IMR-90 (cell line): ENCODE measurements around the gene PSTK. TPM values are rescaled to one million over a fixed set of nuclear protein-coding genes. Genes with fewer than 3 reads are reported as not detected.

Experiments used
- ATAC-seq: fragments of 200-7000 bp; cut with Tn5 transposase; 2 replicates; pipeline ENCODE4 v1.9.1; 2020; ENCODE audit warnings: low read depth, mild to moderate bottlenecking, moderate library complexity
- BruUV-seq: library from RNA; stranded (reverse); fragments of 400-500 nt; replicated peaks from 2 replicates; lab custom pipeline; 2021; lab: Mats Ljungman, UMichigan
- CTCF ChIA-PET: fragments of 300-600 bp; formaldehyde crosslinking; extraction: SDS; loops from one replicate; lab custom pipeline; 2021; ENCODE audit warnings: antibody characterized with exemption; lab: Yijun Ruan, JAX
- POLR2A ChIA-PET: fragments of 300-600 bp; sonication (Branson Sonifier 250); formaldehyde crosslinking; loops from one replicate; lab custom pipeline; 2022; ENCODE audit warnings: antibody characterized with exemption; ENCODE audit not compliant: unreplicated experiment; lab: Charles Lee
- DNase-seq: peaks from one replicate; pipeline ENCODE4 v3.0.0; 2013
- H2AFZ ChIP-seq: replicated peaks from 2 replicates; pipeline ENCODE3; 2013; ENCODE audit warnings: low read length, mild to moderate bottlenecking; ENCODE audit not compliant: poor library complexity
- H2AK5ac ChIP-seq: 2 replicates; pipeline ENCODE4 v1.6.1; 2013; ENCODE audit warnings: low read depth, low read length, inconsistent platforms
- H2AK9ac ChIP-seq: replicated peaks from 2 replicates; pipeline ENCODE3; 2013; ENCODE audit warnings: mild to moderate bottlenecking, low read depth, low read length, moderate library complexity; ENCODE audit not compliant: poor library complexity
- H2BK120ac ChIP-seq: 2 replicates; pipeline ENCODE4 v1.6.1; 2013; ENCODE audit warnings: low read depth, low read length, inconsistent platforms
- H2BK15ac ChIP-seq: 3 replicates; pipeline ENCODE4 v1.6.1; 2013; ENCODE audit warnings: low read depth, low read length, inconsistent platforms
- H2BK20ac ChIP-seq: 2 replicates; pipeline ENCODE4 v1.6.1; 2013; ENCODE audit warnings: low read depth, mild to moderate bottlenecking, inconsistent platforms, low read length, moderate library complexity
- H2BK5ac ChIP-seq: 2 replicates; pipeline ENCODE4 v1.6.1; 2013; ENCODE audit warnings: mild to moderate bottlenecking, low read depth, low read length, inconsistent platforms; ENCODE audit not compliant: poor library complexity, severe bottlenecking
- H3K14ac ChIP-seq: replicated peaks from 2 replicates; pipeline ENCODE4 v1.6.1; 2013; ENCODE audit warnings: low read depth, low read length, inconsistent platforms
- H3K18ac ChIP-seq: 2 replicates; pipeline ENCODE4 v1.6.1; 2013; ENCODE audit warnings: low read depth, low read length, control low read depth
- H3K23ac ChIP-seq: 2 replicates; pipeline ENCODE4 v1.6.1; 2013; ENCODE audit warnings: low read depth, low read length, inconsistent platforms
- H3K27ac ChIP-seq: 2 replicates; pipeline ENCODE4 v1.5.1; 2013; ENCODE audit warnings: mild to moderate bottlenecking, control low read depth, low read length; ENCODE audit not compliant: insufficient read depth
- H3K27me3 ChIP-seq: 2 replicates; pipeline ENCODE4 v1.6.1; 2013; ENCODE audit warnings: low read length; ENCODE audit not compliant: control insufficient read depth, insufficient read depth
- H3K36me3 ChIP-seq: 2 replicates; pipeline ENCODE4 v1.6.1; 2013; ENCODE audit warnings: low read length, mixed read lengths; ENCODE audit not compliant: control insufficient read depth, insufficient read depth
- H3K4ac ChIP-seq: 2 replicates; pipeline ENCODE4 v1.6.1; 2013; ENCODE audit warnings: low read depth, low read length, inconsistent platforms
- H3K4me1 ChIP-seq: 2 replicates; pipeline ENCODE4 v1.6.1; 2013; ENCODE audit warnings: low read length, mixed read lengths; ENCODE audit not compliant: control insufficient read depth, insufficient read depth
- H3K4me2 ChIP-seq: 2 replicates; pipeline ENCODE4 v1.6.1; 2013; ENCODE audit warnings: low read depth, mild to moderate bottlenecking, control low read depth, low read length, moderate library complexity
- H3K4me3 ChIP-seq: 2 replicates; pipeline ENCODE4 v1.5.1; 2013; ENCODE audit warnings: low read depth, mild to moderate bottlenecking, control low read depth, low read length, moderate library complexity; ENCODE audit not compliant: insufficient read depth
- H3K56ac ChIP-seq: 2 replicates; pipeline ENCODE4 v1.6.1; 2013; ENCODE audit warnings: low read length, inconsistent platforms; ENCODE audit not compliant: insufficient read depth; ENCODE audit errors: extremely low read depth
- H3K79me1 ChIP-seq, 2 experiments: 2 replicates each; pipeline ENCODE4 v1.6.1; 2013; ENCODE audit warnings: low read length in 2 of 2, inconsistent platforms in 1 of 2, low read depth in 1 of 2
- H3K9ac ChIP-seq: 2 replicates; pipeline ENCODE4 v1.6.1; 2013; ENCODE audit warnings: low read depth, low read length, control low read depth
- H3K9me1 ChIP-seq: 2 replicates; pipeline ENCODE4 v1.6.1; 2013; ENCODE audit warnings: low read length, inconsistent platforms; ENCODE audit not compliant: insufficient read depth
- H3K9me3 ChIP-seq: 2 replicates; pipeline ENCODE4 v1.6.1; 2013; ENCODE audit warnings: low read length; ENCODE audit not compliant: control insufficient read depth, insufficient read depth
- H4K20me1 ChIP-seq: 2 replicates; pipeline ENCODE4 v1.6.1; 2013; ENCODE audit warnings: low read length, inconsistent platforms; ENCODE audit not compliant: insufficient read depth
- H4K5ac ChIP-seq: 2 replicates; pipeline ENCODE4 v1.6.1; 2013; ENCODE audit warnings: mild to moderate bottlenecking, low read depth, low read length, control low read depth
- H4K8ac ChIP-seq, 2 experiments: 2 replicates each; pipeline ENCODE4 v1.6.1; 2013; ENCODE audit warnings: low read depth in 2 of 2, low read length in 2 of 2, control low read depth in 1 of 2, inconsistent platforms in 1 of 2
- H4K91ac ChIP-seq: 2 replicates; pipeline ENCODE4 v1.6.1; 2013; ENCODE audit warnings: low read depth, low read length, inconsistent platforms; ENCODE audit not compliant: insufficient read depth
- BHLHE40 ChIP-seq: fragments of 150-350 bp; IDR thresholded peaks from 2 replicates; pipeline ENCODE4 v1.6.1; 2016; ENCODE audit warnings: mild to moderate bottlenecking, low read depth, low read length
- CEBPB ChIP-seq: IDR thresholded peaks from 2 replicates; pipeline ENCODE4 v1.6.1; 2012; ENCODE audit warnings: low read depth, low read length, improper control_type of control experiment
- CHD1 ChIP-seq: IDR thresholded peaks from 2 replicates; pipeline ENCODE4 v1.6.1; 2012; ENCODE audit warnings: low read depth, low read length, improper control_type of control experiment
- FOS ChIP-seq: fragments of 150-350 bp; IDR thresholded peaks from 2 replicates; pipeline ENCODE4 v1.6.1; 2016; ENCODE audit warnings: low read depth, low read length
- MAFK ChIP-seq: IDR thresholded peaks from 2 replicates; pipeline ENCODE4 v1.6.1; 2012; ENCODE audit warnings: low read depth, low read length, improper control_type of control experiment
- MAZ ChIP-seq: IDR thresholded peaks from 2 replicates; pipeline ENCODE4 v1.6.1; 2012; ENCODE audit warnings: low read depth, mild to moderate bottlenecking, low read length, improper control_type of control experiment, moderate library complexity, borderline replicate concordance
- MXI1 ChIP-seq: IDR thresholded peaks from 2 replicates; pipeline ENCODE4 v1.6.1; 2012; ENCODE audit warnings: low read depth, mild to moderate bottlenecking, low read length, moderate library complexity, borderline replicate concordance
- NFE2L2 ChIP-seq: fragments of 150-350 bp; IDR thresholded peaks from 2 replicates; pipeline ENCODE4 v1.6.1; 2016; ENCODE audit warnings: low read depth, mild to moderate bottlenecking, low read length
- POLR2A ChIP-seq: IDR thresholded peaks from 2 replicates; pipeline ENCODE4 v1.6.1; 2012; ENCODE audit warnings: mild to moderate bottlenecking, low read depth, low read length
- RCOR1 ChIP-seq: IDR thresholded peaks from 2 replicates; pipeline ENCODE4 v1.6.1; 2012; ENCODE audit warnings: mild to moderate bottlenecking, low read length, improper control_type of control experiment; ENCODE audit not compliant: insufficient replicate concordance
- RFX5 ChIP-seq: IDR thresholded peaks from 2 replicates; pipeline ENCODE4 v1.8.0; 2012; ENCODE audit warnings: low read depth, mild to moderate bottlenecking, low read length, moderate library complexity
- SMC3 ChIP-seq: fragments of 150-350 bp; IDR thresholded peaks from 2 replicates; pipeline ENCODE4 v1.6.1; 2016; ENCODE audit warnings: low read depth, mild to moderate bottlenecking, antibody characterized with exemption, low read length, moderate library complexity
- WGBS, 2 experiments: methylation state at CpG; one replicate each; pipeline versions ENCODE4 v1.1.5 to v1.1.7; 2013; ENCODE audit warnings: missing lambda C conversion rate in 2 of 2; ENCODE audit not compliant: insufficient read length in 1 of 2; ENCODE audit errors: extremely low coverage in 2 of 2; 5-methylcytosine and 5-hydroxymethylcytosine counted together
- dilution Hi-C: fragments of 300-500 bp; cut with HindIII; formaldehyde crosslinking; loops from one replicate; pipeline ENCODE4 v1.14.3; 2018; ENCODE audit warnings: low sequenced_read_pairs; ENCODE audit not compliant: unreplicated experiment
- in situ Hi-C: fragments of 300-500 bp; cut with MboI; formaldehyde crosslinking; loops from 3 replicates; pipeline ENCODE4 v1.14.3; 2019; ENCODE audit warnings: low sequenced_read_pairs, inconsistent platforms, mixed read lengths
- intact Hi-C: fragments of 100-400 bp; cut with micrococcal nuclease; formaldehyde crosslinking; loops from 2 replicates; pipeline ENCODE4 v1.10.0; 2022
- polyA plus RNA-seq, 3 experiments: library from polyadenylated mRNA; depleted of rRNA; stranded (reverse); fragments of >200 nt; gene quantifications; 2 replicates each; pipeline ENCODE4 v1.2.3, GENCODE V29; 2012; ENCODE audit warnings: low replicate concordance in 1 of 3
- total RNA-seq: library from RNA; depleted of rRNA; stranded (reverse); fragments of >200 nt; gene quantifications from 2 replicates; pipeline ENCODE4 v1.2.3, GENCODE V29; 2012
- TF ChIP-seq, protein P1 (sequence below): fragments of 150-350 bp; IDR thresholded peaks from 2 replicates; pipeline ENCODE4 v1.6.1; 2016; ENCODE audit warnings: low read depth, mild to moderate bottlenecking, low read length, moderate library complexity, borderline replicate concordance
- TF ChIP-seq, protein P2 (sequence below): conservative IDR thresholded peaks from 2 replicates; pipeline ENCODE4 v1.5.1; 2012; ENCODE audit warnings: mild to moderate bottlenecking, low read depth, low read length, improper control_type of control experiment

PSTK gene
- total and polyA plus RNA-seq, 2 of the 4 experiments (the other 2 are of a cell fraction): 4.1 to 4.2 TPM

DNA sequence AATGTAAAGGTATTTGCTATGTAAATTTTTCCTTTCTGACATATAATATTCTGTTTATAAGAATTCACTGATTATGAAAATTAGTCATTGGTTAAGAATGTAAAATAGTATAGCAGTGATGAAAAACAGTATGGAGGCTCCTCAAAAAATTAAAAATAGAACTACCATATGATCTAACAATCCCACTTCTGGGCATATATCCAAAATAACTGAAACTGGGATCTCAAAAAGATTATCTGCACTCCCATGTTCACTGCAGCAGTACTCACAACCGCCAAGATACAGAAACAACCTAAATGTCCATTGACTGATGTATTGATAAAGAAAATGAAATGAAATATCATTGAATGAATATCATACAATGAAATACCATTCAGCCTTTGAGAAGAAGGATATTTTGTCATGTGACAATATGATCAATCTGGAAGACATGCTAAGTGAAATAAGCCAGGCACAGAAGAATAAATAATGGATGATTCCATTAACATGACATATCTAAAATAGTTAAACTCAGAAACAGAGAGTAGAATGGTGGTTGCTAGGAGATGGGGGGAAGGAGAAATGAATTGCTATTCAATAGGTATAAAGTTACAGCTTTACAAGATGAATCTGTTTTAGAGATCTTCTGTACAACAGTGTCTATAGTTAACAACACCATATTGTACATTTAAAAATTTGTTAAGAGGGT lies 40.2 kb upstream of the PSTK start:
- ATAC-seq (peak; percentile 82), DNase-seq (peak; percentile 91)
- ChIA-PET POLR2A (no interaction called here), CTCF (interaction anchor here (0.6 to 1.2 kb wide), 2 partner anchors 9 to 80 kb away, joined by 3 to 5 read pairs; no protein-coding TSS in a partner anchor)
- WGBS, 2 experiments: no CpG with 5 or more reads among the region's 1 CpG
- peaks cover 4% of the 10 kb centered on the region for H3K4me1 ChIP-seq
- H4K8ac ChIP-seq: peak overlapping the region in 1 of 2 experiments; percentile 86; a peak in 2 of 4 replicates
- 0 out of 2 replicates have a peak overlapping the region, but pooled peaks have one; percentile 32 for H2BK20ac ChIP-seq
- intact Hi-C loops: loop anchor here (5.0 kb wide), 1 partner anchor 78 kb away; no protein-coding TSS in a partner anchor
- no peaks in the 10 kb centered on the region for H4K20me1 ChIP-seq
- peaks cover 9% of the 10 kb centered on the region for H3K36me3 ChIP-seq
- no peaks in the 10 kb centered on the region for H3K27me3 ChIP-seq
- peak overlapping the region; percentile 94 for H2BK5ac ChIP-seq
- dilution Hi-C loops: no loop called here
- H3K9ac ChIP-seq: no peak overlapping the region
- H2AK9ac ChIP-seq: no peak overlapping the region
- no TSS peak for BruUV-seq
- in situ Hi-C loops: no loop called here
- peak overlapping the region; percentile 28; the same call in 1 of the 2 replicates for H3K18ac ChIP-seq
- H3K4me3 ChIP-seq: no peak overlapping the region
- 0 out of 2 replicates have a peak overlapping the region, but pooled peaks have one; percentile 61 for H2BK120ac ChIP-seq
- H2AFZ ChIP-seq: no peak overlapping the region
- peak overlapping the region; percentile 55; the same call in 1 of the 2 replicates for H3K4me2 ChIP-seq
- no peak overlapping the region for H4K91ac ChIP-seq
- H4K5ac ChIP-seq: no peak overlapping the region
- peak overlapping the region; percentile 17; the same call in 1 of the 2 replicates for H3K56ac ChIP-seq
- peaks cover 11 to 15% of the 10 kb centered on the region in 2 experiments; a peak in 3 of 4 replicates for H3K79me1 ChIP-seq
- no peak overlapping the region for H3K14ac ChIP-seq
- H3K23ac ChIP-seq: no peak overlapping the region
- H3K4ac ChIP-seq: no peak overlapping the region
- no peaks in the 10 kb centered on the region for H3K9me1 ChIP-seq
- no peaks in the 10 kb centered on the region for H3K9me3 ChIP-seq
- no peak overlapping the region for H3K27ac ChIP-seq
- no peak overlapping the region for H2AK5ac ChIP-seq
- H2BK15ac ChIP-seq: no peak overlapping the region
- TF ChIP-seq, protein P1, sequence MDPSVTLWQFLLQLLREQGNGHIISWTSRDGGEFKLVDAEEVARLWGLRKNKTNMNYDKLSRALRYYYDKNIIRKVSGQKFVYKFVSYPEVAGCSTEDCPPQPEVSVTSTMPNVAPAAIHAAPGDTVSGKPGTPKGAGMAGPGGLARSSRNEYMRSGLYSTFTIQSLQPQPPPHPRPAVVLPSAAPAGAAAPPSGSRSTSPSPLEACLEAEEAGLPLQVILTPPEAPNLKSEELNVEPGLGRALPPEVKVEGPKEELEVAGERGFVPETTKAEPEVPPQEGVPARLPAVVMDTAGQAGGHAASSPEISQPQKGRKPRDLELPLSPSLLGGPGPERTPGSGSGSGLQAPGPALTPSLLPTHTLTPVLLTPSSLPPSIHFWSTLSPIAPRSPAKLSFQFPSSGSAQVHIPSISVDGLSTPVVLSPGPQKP: no peak
- TF ChIP-seq POLR2A (no peak), SMC3 (no peak), RFX5 (no peak), MAZ (no peak), RCOR1 (no peak), FOS (no peak; the same call in 1 of the 2 replicates), CEBPB (no peak), MXI1 (no peak), CHD1 (no peak), MAFK (no peak), BHLHE40 (no peak), NFE2L2 (no peak)
- TF ChIP-seq, protein P2, sequence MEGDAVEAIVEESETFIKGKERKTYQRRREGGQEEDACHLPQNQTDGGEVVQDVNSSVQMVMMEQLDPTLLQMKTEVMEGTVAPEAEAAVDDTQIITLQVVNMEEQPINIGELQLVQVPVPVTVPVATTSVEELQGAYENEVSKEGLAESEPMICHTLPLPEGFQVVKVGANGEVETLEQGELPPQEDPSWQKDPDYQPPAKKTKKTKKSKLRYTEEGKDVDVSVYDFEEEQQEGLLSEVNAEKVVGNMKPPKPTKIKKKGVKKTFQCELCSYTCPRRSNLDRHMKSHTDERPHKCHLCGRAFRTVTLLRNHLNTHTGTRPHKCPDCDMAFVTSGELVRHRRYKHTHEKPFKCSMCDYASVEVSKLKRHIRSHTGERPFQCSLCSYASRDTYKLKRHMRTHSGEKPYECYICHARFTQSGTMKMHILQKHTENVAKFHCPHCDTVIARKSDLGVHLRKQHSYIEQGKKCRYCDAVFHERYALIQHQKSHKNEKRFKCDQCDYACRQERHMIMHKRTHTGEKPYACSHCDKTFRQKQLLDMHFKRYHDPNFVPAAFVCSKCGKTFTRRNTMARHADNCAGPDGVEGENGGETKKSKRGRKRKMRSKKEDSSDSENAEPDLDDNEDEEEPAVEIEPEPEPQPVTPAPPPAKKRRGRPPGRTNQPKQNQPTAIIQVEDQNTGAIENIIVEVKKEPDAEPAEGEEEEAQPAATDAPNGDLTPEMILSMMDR: no peak
